GM13977 (cell line): ENCODE results near the gene CROCC2.

Source experiments
- DNase-seq: peaks from one replicate; pipeline ENCODE4 v3.0.0; 2012; ENCODE audit warnings: low spot score
- in situ Hi-C: fragments of 300-500 bp; cut with MboI; formaldehyde crosslinking; loops from one replicate; pipeline ENCODE4 v1.12.0; 2022; ENCODE audit warnings: low sequenced_read_pairs, low pct_unique_long_range_greater_than_20kb, mixed read lengths, inconsistent platforms; ENCODE audit not compliant: unreplicated experiment
- TF ChIP-seq, protein P1 (sequence below): IDR thresholded peaks from 2 replicates; pipeline ENCODE4 v1.5.1; 2012; ENCODE audit warnings: mild to moderate bottlenecking, control low read depth; ENCODE audit not compliant: insufficient read depth; ENCODE audit errors: extremely low read depth, missing control alignments

Gene CROCC2

GRCh38 chr2:240962300-240963064, 56.3 kb downstream of the CROCC2 start:
- TF ChIP-seq, protein P1, sequence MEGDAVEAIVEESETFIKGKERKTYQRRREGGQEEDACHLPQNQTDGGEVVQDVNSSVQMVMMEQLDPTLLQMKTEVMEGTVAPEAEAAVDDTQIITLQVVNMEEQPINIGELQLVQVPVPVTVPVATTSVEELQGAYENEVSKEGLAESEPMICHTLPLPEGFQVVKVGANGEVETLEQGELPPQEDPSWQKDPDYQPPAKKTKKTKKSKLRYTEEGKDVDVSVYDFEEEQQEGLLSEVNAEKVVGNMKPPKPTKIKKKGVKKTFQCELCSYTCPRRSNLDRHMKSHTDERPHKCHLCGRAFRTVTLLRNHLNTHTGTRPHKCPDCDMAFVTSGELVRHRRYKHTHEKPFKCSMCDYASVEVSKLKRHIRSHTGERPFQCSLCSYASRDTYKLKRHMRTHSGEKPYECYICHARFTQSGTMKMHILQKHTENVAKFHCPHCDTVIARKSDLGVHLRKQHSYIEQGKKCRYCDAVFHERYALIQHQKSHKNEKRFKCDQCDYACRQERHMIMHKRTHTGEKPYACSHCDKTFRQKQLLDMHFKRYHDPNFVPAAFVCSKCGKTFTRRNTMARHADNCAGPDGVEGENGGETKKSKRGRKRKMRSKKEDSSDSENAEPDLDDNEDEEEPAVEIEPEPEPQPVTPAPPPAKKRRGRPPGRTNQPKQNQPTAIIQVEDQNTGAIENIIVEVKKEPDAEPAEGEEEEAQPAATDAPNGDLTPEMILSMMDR, result no peak
- DNase-seq, result no peak
- in situ Hi-C loops, result no loop called here

- TF ChIP-seq, protein P1, result no peak
- no peak for DNase-seq
- in situ Hi-C loops, result no loop called here
These were observed 57.1 kb downstream of the CROCC2 start for GRCh38 chr2:240963065-240963867.

DNA sequence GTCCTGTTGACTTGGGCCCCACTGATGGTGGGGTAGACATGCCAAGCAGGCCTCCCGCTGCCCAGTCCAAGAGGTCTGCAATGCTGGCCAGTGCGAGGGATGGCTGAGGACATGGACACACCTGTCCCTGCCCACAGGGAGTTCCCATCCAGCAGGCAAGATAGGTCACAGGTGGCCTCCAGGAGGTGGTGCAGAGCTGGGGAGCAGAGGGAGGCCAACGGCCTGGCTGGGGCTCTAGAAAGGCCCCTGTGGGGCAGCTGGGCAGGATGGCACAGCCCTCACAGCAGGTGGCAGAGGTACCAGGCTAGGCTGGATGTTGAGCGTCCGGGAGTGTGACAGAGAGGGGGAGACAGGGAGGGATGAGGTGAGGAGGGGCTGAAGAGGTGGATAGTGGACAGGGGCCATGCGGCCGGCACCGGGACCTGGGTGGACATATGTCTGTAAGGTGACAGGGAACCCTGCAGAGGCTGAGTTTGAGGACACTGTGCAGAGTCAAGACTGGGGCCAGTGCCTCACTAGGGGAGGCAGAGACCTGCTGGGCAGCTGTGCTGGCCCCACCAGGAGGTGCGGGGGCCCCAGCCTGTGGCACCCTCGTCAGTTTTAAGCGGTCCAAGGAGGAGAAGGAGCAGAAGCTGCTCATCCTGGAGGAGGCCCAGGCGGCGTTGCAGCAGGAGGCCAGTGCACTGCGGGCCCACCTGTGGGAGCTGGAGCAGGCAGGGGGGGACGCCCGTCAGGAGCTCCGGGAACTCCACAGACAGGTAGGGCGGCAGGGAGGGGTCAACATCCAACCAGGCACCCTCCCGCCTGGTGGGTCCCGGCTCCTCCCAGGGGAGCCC, 58.0 kb downstream of the CROCC2 start:
- in situ Hi-C loops, result no loop called here
- no peak for DNase-seq
- TF ChIP-seq, protein P1, result no peak

DNA sequence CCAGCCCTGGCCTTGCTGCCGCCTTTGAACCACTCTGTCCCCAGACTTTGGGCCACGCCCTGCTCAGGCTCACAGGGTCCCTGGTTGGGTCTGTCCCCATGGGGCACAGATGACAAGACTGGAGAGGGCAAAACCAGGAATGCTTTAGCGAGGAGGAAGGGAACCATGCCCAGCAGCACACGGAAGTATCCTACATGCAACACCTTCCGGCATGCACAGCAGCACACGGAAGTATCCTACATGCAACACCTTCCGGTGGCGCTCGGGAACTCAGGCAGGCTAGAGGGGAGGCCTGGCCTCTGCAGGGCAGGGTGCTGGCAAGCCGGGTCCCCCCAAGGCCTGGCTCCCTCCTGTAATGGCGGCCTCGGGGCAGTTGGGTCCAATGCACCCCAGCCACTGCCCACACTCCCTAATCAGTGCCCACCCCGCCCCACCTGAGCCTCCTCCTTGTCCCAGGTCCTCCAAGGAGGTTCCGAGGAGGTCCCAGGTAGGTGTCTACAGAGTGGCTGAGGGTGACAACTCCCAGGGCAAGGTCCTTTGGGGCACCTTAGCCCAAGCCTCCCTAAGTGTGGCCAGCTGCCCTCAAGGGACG, 58.7 kb downstream of the CROCC2 start:
- in situ Hi-C loops, result no loop called here
- DNase-seq, result no peak
- TF ChIP-seq, protein P1, result no peak

- TF ChIP-seq, protein P1, result no peak
- DNase-seq, result no peak
- in situ Hi-C loops, result no loop called here
These were observed 59.3 kb downstream of the CROCC2 start for GRCh38 chr2:240965296-240965904.
